ENCODE results near the gene PPP1R27.

DNA sequence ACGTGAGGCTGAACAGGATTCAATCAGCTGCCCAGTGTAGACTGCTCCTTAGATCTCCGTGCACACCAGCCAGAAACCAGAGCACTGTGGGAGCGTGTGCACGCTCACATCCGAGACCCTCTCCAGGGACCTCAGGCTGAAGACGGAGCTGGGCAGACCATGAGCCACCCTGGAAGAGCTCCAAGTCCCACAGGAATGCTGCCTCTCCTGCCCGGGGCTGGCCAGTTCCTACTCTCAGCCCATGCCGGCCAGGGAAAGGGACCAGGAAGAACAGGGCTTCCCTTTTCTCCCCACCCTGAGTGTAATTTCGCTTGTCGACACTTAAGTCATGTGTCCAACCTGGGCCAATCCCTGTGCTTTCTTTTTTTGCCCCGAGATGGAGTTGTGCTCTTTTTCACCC is 49.7 kb upstream of the PPP1R27 start:
- TF ChIP-seq, protein P1, sequence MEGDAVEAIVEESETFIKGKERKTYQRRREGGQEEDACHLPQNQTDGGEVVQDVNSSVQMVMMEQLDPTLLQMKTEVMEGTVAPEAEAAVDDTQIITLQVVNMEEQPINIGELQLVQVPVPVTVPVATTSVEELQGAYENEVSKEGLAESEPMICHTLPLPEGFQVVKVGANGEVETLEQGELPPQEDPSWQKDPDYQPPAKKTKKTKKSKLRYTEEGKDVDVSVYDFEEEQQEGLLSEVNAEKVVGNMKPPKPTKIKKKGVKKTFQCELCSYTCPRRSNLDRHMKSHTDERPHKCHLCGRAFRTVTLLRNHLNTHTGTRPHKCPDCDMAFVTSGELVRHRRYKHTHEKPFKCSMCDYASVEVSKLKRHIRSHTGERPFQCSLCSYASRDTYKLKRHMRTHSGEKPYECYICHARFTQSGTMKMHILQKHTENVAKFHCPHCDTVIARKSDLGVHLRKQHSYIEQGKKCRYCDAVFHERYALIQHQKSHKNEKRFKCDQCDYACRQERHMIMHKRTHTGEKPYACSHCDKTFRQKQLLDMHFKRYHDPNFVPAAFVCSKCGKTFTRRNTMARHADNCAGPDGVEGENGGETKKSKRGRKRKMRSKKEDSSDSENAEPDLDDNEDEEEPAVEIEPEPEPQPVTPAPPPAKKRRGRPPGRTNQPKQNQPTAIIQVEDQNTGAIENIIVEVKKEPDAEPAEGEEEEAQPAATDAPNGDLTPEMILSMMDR (IDR thresholded peaks at IDR 0.05): no peak
- no peak for TF ChIP-seq POLR2A (IDR thresholded peaks at IDR 0.05)

Measured in body of pancreas (tissue), 4 donors.